ENCODE measurements around the gene ANKHD1.
"Not testable (repeated sequence)": the region's sequence is repeated elsewhere in the genome, so short reads cannot be mapped to it uniquely, and the experiment has no call there.

ANKHD1 gene

DNA sequence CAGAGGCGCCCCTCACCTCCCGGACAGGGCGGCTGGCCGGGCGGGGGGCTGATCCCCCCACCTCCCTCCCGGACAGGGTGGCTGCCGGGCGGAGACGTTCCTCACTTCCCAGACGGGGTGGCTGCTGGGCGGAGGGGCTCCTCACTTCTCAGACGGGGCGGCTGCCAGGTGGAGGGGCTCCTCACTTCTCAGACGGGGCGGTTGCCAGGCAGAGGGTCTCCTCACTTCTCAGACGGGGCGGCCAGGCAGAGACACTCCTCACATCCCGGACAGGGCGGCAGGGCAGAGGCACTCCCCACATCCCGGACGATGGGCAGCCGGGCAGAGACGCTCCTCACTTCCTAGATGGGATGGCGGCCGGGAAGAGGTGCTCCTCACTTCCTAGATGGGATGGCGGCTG, 26.1 kb downstream of the ANKHD1 start:
- DNase-seq = not testable (repeated sequence)

DNA sequence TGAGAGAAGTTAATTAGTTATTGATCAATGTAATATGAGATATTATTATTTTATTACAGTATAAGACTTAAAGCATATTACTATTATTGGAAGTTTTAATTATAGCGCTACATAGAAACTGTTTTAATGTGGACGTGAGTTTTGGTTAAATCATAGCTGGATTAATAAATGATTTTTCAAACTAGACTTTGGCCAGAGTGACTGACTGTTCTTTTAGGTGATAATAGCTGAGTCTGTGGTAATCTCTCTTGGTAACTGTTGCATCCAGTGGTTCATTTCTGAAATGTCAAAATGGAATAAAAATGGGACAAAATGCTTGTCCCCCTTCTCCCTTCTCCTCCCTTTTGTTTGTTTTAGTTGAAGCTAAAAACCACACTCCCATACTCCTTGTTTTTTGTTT, 28.1 kb downstream of the ANKHD1 start:
- no peak for DNase-seq

DNA sequence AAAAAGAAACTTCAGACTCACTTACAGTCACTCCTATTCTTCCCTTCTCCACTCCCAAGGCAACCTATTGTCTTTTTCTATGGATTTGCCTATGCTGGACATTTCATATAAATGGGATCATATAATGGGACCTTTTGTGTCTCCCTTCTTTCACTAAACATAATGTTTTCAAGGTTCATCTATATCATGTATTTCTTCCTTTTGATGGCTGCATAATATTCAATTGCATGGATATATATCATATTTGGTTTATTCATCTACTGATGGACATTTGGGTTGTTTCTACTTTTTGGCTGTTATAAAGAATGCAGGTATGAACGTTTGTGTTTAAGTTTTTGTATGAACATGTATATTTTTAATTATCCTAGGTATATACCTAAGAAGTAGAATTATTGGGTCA, 30.6 kb downstream of the ANKHD1 start:
- no peak for DNase-seq

DNA sequence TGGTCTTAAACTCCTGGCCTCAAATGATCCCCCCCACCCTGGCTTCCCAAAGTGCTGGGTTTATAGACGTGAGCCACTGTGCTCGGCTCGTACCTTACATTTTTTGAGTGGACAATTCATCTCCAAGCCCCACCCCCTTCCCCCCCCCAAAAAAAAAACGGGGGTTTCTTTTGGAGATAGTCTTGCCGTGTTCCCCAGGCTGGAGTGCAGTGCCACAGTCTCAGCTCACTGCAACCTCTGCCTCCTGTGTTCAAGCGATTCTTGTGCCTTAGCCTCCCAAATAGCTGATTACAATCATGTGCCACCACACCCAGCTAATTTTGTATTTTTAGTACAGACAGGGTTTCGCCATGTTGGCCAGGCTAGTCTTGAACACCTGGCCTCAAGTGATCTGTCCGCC, 31.3 kb downstream of the ANKHD1 start:
- no peak for DNase-seq

DNA sequence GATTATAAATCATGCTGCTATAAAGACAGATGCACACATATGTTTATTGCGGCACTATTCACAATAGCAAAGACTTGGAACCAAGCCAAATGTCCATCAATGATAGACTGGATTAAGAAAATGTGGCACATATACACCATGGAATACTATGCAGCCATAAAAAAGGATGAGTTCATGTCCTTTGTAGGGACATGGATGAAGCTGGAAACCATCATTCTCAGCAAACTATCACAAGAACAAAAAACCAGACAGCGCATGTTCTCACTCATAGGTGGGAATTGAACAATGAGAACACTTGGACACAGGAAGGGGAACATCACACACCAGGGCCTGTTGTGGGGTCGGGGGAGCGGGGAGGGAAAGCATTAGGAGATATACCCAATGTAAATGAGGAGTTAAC, 55.7 kb downstream of the ANKHD1 start:
- DNase-seq = not testable (repeated sequence)

DNA sequence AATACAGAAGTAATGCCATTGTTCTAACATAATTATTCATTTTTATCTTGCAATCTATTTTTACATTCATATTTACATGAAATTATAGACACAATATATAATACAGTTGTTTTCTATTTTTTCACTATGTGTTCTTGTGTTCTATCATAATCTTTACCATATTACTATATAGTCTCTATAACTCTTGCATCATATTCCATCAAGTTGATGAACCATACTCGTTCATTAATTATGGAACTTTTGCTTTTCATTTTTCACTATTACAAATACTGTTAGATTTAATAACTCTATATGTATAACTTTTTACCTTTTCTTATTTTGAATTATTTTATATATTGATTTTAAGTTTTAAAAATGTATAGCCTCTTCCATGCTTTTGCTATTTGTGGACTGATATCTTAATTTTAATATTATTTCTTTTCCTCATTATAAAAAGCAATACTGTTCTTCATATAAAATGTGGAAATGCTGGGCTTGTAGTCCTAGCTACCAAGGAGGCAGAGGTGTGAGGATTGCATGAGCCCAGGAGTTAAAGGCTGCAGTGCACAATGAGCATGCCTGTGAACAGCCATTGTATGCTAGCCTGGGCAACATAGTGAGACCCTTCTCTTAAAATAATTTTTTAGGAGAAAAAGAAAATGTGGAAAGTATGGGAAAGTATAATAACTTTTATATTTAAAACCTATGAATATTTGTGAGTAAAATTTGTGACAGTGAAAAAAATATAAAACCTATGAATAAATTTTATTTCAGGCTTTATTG, 65.5 kb downstream of the ANKHD1 start:
- no peak for DNase-seq

DNA sequence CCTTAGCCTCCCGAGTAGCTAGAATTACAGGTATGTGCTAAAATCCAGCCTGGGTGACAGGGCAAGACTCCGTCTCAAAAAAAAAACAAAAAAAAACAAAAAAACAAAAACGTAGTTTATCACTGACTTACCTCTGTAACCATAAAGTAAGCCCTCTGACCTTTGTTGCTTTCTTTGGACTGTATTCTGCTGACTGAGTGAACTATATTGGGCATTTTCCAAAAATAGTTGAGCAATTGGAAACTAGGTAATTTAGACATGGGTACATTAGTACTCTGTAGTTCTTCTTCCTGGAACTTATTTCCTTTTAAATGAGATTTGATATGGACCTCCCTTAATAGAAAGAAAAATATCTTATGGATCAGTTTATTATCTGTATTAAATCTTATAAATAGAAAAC, 66.6 kb downstream of the ANKHD1 start:
- no peak for DNase-seq

DNA sequence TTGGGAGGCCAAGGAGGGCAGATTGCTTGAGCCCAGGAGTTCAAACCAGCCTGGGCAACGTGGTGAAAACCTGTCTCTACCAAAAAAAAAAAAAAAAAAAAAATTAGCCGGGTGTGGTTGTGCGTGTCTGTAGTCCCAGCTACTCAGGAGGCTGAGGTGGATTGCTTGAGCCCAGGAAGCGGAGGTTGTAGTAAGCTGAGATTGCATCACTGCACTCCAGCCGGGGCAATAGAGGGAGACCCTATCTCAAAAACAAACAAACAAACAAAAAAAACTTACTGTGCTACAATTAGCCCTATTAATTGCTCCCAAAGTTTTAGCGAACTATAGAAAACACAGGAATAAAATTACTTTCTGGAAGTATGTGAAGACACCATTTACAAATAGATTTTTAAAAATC, 67.6 kb downstream of the ANKHD1 start:
- DNase-seq = no peak

DNA sequence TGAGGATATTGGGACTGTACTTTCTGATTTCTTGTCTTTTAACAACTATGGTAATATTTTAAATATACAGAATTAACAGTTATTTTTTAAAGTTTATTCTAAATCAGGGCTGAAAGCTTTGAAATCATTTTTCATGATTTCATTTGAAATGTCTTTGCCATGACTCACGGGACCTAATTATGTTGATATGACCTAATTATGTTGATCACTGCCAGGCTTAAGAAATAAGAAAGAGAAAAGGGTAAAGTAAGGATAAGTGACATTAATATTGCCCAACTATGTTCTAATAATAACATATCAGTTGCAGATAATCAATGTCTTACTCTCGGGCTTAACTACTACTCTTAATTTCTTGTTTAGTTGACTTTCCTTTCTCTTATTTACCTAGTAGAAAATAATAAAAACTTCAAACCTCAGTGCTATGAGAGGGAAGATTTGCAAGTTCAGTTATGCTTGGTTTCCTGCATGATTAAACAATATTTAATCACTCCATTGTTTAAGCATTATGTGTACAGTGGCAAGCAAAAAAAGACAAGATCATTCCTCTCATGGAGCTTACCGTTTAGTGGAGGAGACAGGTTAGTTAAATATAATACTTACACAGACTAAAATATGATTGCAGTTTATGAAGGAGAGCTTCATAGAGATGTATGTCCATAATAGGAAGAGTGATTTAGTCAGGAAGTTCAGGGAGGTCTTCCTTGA, 78.8 kb downstream of the ANKHD1 start:
- no peak for DNase-seq

DNA sequence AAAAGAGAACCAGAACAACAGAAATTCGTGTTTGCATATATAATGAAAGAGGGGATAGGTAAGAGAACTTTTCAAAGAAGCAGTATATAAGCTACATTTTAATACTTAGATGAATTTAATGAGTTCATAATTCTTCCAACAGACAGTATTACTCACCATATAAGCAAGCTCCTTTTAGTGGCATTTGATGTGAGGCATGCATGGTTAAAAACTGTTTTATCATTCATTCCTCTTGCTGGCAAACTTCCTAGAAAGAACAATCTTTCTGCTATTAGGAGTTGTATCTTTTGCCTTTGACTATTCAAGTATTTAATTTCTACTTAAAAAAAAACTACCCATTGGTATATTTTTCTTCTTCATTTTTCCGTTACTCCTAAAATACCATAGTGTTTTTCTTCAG, 80.1 kb downstream of the ANKHD1 start:
- DNase-seq = no peak

DNA sequence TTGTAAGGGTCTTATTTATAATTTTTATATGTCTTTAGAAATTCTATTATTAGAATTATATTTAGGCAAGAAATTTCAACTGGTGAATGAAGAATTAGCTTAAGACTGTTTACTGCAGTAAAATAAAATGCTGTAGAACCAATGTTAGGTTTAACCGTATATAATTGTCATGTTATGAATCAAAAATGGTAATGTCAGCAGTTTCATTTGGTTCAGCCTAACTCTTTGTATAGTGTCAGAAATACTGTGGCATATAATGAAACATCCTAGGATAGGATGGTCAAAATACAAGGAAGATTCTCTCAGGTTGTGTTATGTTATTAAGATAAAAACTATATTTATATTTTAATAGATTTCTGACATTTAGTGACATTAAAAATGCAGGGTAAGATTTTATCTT, 81.4 kb downstream of the ANKHD1 start:
- no peak for DNase-seq

DNA sequence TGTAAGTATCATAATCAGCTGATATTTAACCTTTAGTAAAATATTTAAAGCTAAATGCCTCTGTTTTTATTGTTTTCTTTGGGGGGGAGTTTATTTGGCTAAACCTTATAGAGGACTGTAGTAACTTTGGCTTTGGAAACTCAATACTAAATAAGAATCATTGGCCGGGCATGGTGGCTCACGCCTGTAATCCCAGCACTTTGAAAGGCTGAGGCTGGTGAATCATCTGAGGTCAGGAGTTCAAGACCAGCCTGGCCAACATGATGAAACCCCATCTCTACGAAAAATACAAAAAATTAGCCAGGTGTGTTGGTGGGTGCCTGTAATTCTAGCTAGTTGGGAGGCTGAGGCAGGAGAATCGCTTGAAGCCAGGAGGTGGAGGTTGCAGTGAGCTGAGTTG, 86.5 kb downstream of the ANKHD1 start:
- DNase-seq = not testable (repeated sequence)

DNA sequence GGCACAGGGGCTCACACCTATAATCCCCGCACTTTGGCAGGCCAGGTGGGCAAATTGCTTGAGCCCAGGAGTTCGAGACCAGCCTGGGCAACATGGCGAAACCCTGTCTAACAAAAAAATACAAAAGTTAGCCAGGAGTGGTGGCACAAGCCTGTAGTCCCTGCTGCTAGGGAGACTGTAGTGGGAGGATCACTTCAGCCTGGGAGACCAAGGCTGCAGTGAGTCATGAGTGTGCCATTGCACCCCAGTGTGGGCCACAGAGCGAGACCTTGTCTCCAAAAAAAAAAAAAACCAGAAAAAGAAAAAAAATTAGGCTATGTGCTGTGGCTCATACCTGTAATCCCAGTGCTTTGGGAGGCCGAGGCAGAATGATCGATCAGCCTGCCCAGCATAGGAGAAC, 87.3 kb downstream of the ANKHD1 start:
- DNase-seq = no peak

DNA sequence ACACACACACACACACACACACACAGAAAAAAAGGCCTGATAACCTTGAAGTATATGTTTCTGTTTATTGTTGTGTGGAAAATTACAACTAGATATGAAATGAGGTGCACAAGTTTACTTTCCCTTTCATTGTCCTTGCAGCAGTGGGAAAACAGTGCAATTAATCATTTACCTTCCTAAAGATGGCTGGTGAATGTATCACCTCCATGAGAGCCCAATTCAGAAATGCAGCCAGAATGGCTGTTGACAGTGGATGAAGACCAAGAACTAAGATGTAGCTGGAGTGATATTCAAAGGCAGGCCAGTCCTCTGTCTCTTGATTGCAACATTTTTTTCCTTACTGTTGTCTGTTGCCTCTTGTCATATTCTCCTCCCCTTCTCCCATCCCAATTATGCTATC, 96.3 kb downstream of the ANKHD1 start:
- no peak for DNase-seq

DNA sequence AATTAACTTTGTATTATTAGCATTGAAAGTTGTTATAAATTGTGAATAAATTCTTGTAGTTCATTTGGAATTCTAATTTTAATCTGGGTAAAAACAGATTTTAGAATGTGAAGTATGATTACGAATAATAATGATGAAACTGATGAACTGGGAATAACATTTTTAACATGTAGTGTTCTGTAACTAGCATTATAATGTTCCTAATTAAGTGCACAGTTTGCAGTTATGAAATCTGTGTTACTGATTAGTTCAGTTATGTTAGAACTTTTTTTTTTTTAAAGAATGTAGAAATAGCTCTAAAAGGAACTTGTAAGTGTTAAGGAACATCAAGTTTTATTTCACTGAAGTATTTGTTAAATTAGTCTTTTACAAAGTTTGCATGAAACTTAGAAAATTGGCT, 97.0 kb downstream of the ANKHD1 start:
- no peak for DNase-seq

DNA sequence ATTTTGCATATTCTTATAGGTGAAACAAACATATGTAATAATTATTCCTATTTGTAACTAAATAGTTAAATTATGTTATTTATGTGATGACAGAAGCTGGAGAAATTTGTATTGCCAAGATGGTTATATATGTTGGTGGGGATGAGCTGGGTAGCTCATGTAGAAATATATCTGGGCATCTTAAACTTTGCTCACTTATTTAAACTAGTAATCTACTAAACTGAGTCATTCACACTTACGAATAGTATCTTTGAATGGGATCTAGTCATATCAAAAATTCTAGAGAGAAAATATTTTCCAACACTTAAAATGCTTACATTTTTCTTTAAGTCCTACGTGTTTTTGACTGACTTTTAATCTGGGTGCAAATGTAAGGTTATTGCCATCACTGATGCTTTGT, 101.2 kb downstream of the ANKHD1 start:
- no peak for DNase-seq

DNA sequence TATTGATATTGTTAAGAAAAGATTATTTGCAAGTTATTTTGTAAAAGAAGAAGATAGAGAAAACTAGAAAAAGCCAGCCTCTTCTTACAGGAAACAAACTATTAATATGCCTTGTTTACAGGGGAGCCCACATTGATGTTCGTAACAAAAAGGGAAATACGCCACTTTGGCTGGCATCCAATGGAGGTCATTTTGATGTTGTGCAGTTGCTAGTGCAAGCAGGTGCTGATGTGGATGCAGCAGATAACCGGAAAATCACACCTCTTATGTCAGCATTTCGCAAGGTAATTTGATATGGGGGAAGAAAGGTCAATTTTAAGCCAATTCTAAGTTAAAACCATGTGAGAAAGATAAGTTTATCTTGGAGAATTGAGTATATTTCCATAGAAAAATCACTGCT, 108.3 kb downstream of the ANKHD1 start:
- no peak for DNase-seq

DNA sequence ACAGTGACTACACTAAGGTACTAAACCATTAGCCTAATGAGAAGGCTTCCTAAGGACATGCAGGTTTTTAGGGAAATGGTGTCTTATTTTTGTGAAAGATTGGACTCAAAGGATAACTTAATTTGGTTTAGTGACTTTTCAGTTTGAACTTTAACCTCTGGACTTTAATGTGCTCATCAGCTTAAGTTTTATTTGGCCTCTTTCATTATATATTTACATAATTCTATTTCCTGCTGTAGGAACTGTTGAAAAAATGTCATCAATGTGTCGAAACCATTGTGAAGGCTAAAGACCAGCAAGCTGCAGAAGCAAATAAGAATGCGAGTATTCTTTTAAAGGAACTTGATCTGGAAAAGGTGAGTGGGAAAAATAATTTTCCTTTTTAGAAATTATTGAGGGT, 111.5 kb downstream of the ANKHD1 start:
- no peak for DNase-seq

DNA sequence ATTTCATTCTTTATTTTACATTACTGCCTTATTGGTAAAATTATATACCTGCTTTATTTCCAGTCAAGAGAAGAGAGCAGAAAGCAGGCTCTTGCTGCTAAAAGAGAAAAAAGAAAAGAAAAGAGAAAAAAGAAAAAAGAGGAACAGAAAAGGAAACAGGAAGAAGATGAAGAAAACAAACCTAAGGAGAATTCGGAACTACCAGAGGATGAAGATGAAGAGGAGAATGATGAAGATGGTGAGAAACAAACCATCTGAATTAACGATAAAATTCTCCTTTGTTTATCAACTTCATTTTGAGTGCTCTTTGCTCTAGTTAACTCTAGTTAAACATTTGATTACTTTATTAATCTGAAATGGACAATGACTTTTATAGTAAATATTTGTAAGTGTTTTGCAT, 122.4 kb downstream of the ANKHD1 start:
- DNase-seq = no peak

DNA sequence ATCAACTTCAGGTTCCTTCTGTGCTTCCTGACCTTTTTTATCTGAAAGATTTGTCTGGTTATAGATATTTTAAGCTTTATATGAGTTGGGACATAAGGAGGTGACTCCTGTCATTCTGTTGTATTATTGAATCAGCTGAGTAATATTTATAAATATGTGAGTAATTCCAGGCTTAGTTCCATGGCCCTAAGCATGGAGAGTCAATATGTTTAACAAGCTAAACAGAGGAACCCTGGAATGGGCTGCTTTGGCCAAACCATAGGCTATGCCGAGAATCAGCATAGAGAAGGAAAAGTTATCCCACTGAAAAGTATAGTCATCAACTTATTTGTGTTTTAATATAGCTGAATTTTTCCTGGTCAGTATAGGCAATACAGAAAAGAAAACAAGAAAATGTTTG, 138.6 kb downstream of the ANKHD1 start:
- no peak for DNase-seq

DNA sequence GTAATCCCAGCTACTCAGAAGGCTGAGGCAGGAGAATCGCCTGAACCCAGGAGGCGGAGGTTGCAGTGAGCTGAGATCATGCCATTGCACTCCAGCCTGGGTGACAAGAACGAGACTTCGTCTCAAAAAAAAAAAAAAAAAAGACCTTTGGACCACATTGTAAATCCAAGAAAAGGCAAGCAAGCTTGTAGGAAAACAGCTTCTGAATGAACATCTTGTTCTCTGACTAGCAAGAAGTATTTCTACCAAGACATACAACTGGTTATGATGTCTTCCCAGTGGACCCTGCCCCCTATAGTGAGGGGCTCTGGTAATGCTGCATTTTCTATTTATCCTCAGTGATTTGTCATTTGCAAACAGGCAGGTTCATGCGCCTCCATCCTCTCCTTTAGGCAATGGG, 141.3 kb downstream of the ANKHD1 start:
- DNase-seq = no peak

DNA sequence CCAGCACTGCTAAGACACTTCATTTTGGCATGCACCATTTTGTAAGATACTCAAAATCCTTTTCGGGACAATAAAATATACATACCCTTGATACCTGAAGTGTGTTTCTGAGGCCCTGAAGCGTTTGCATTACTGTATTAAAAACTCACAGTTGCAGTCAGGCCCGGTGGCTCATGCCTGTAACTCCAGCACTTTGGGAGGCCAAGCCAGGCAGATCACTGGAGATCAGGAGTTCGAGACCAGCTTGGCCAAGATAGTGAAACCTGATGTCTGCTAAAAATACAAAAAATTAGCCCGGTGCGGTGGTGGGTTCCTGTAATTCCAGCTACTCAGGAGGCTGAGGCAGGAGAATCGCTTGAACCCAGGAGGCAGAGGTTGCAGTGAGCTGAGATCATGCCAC, 143.4 kb downstream of the ANKHD1 start:
- no peak for DNase-seq

DNA sequence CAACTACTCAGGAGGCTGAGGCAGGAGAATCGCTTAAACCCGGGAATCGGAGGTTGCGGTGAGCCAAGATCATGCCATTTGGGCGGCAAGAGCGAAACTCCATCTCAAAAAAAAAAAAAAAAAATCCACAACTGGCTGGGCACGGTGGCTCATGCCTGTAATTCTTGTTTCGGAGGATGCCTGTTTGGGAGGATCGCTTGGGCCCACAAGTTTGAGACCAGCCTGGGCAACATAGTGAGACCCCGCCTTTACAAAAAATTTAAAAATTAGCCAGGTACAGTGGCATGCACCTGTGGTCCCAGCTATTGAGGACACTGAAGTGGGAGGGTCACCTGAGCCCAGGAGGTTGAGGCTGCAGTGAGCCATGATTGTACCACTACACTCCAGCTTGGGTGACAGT, 144.0 kb downstream of the ANKHD1 start:
- no peak for DNase-seq

DNA sequence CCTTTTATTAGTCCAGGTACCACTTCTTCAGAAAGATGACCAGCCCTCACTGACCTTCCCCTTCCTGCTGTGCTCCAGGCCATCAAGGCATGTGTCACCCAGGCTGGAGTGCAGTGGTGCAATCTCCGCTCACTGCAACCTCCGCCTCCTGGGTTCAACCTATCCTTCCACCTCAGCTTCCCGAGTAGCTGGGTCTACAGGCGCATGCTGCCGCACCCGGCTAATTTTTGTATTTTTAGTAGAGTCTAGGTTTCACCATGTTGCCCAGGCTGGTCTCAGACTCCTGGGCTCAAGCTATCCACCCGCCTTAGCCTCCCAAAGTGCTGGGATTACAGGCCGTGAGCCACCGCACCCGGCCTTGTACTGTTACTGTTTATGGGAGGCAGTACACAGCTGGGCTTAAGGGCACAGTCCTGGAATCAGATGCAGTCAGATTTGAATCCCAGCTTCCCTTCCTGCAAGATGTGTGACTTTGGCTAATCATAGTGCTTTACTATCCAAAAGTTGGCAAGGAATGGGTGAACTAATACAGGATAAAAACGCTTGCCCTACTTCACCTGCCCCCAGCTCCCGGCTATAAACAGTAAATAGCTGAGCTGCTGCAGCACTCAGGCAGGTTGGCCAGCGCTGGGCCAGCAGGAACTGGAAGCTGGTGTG, 145.3 kb downstream of the ANKHD1 start:
- peak; percentile 55 for DNase-seq
